22Rv1 (cell line): ENCODE data around the gene LINGO3.

Experiments used
- H3K27ac ChIP-seq: fragments of 450-650 bp; 2 replicates; pipeline ENCODE4 v1.5.1; 2017
- ZFX ChIP-seq: fragments of 450-650 bp; IDR thresholded peaks from 2 replicates; pipeline ENCODE4 v1.6.1; 2017; ENCODE audit warnings: antibody characterized with exemption, borderline replicate concordance
- TF ChIP-seq, protein P1 (sequence below): fragments of 450-650 bp; IDR thresholded peaks from 2 replicates; pipeline ENCODE4 v1.5.1; 2017; ENCODE audit warnings: mild to moderate bottlenecking

Gene LINGO3

GRCh38 chr19:2338751-2339643 lies 31.0 kb upstream of the LINGO3 start:
- TF ChIP-seq, protein P1, sequence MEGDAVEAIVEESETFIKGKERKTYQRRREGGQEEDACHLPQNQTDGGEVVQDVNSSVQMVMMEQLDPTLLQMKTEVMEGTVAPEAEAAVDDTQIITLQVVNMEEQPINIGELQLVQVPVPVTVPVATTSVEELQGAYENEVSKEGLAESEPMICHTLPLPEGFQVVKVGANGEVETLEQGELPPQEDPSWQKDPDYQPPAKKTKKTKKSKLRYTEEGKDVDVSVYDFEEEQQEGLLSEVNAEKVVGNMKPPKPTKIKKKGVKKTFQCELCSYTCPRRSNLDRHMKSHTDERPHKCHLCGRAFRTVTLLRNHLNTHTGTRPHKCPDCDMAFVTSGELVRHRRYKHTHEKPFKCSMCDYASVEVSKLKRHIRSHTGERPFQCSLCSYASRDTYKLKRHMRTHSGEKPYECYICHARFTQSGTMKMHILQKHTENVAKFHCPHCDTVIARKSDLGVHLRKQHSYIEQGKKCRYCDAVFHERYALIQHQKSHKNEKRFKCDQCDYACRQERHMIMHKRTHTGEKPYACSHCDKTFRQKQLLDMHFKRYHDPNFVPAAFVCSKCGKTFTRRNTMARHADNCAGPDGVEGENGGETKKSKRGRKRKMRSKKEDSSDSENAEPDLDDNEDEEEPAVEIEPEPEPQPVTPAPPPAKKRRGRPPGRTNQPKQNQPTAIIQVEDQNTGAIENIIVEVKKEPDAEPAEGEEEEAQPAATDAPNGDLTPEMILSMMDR, result no peak
- no peak for TF ChIP-seq ZFX
- H3K27ac ChIP-seq, result no peak overlapping the region

GRCh38 chr19:2338055-2338615 lies 30.2 kb upstream of the LINGO3 start:
- TF ChIP-seq ZFX, result no peak
- TF ChIP-seq, protein P1, result no peak
- H3K27ac ChIP-seq, result no peak overlapping the region

GRCh38 chr19:2337329-2337707 lies 29.4 kb upstream of the LINGO3 start:
- TF ChIP-seq, protein P1, result no peak
- TF ChIP-seq ZFX, result no peak
- no peak overlapping the region for H3K27ac ChIP-seq

DNA sequence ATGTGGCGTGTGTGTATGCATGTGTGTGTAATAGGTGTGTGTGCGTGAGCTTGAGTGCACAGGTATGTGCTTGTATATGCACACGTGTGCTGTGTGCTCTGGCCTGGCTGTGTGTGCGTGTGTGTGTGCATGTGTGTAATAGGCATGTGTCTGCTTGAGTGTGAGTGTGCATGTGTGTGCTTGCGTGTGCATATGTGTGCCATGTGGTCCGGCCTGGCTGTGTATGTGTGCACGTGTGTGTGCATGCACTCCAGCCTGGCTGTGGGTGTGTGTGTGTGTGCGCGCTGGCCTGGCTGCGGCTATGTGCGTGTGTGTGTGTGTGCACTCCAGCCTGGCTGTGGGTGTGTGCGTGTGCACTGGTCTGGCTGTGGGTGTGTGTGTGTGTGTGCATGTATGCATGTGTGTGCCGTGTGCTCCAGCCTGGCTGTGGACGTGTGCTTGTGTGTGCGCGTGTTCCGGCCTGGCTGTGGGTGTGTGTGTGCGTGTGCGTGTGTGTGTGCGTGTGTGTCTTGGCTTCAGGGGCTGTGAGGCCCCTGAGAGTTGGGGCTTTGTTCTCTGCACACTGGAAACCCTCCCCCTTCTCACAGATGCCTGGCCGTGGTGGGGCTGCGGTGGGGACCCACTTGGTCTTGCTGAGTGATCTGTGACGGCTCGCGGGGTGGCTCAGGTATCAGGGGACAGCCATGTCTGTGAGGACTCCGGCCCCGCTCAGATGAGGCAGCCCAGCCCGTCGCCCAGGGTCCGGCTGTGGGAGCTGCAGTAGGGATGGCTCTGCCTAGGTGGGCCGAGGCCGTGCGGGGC lies 28.8 kb upstream of the LINGO3 start:
- H3K27ac ChIP-seq, result no peak overlapping the region
- no peak for TF ChIP-seq ZFX
- TF ChIP-seq, protein P1, result no peak

DNA sequence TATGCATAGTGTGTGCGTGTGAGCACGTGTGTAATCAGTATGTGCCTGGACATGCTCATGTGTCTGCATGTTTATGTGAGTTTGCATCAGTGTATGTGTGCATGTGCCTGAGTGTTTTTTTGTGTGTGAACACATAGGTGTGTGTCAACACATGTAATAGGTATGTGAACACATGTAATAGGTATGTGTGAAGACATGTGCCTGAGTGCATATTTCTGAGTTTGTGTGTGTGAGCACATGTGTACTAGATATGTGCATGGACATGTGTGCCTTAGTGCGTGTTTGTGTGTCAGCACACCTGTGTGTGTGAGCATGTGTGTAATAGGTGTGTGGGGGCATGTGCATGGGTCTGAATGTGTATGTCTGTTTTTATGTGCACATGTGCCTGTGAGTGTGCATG lies 27.9 kb upstream of the LINGO3 start:
- TF ChIP-seq, protein P1, result no peak
- no peak for TF ChIP-seq ZFX
- H3K27ac ChIP-seq, result no peak overlapping the region

DNA sequence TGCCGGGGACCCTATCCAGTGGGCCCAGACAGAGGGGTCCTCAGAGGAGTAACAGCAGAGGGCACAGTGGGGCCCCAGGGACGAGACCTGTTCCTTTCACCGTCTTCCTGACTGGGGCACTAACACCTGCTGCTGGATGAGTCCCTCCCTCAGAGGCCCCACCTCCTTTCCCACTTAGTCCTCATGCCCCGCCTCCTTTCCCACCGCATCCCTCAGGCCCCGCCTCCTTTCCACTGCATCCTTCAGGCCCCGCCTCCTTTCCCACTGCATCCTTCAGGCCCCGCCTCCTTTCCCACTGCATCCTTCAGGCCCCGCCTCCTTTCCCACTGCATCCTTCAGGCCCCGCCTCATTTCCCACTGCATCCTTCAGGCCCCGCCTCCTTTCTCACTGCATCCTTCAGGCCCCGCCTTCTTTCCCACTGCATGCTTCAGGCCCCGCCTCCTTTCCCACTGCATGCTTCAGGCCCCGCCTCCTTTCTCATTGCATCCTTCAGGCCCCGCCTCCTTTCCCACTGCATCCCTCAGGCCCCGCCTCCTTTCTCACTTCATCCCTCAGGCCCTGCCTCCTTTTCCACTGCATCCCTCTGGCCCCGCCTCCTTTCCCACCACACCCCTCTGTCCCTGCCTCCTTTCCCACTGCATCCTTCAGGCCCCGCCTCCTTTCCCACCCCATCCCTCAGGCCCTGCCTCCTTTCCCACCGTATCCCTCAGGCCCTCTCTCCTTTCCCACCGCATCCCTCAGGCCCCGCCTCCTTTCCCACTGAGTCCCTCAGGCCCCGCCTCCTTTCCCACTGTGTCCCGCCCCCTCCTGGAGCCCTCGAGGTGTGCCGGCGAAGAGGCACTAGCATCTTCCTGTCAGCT lies 27.3 kb upstream of the LINGO3 start:
- no peak overlapping the region for H3K27ac ChIP-seq
- TF ChIP-seq, protein P1, result no peak
- no peak for TF ChIP-seq ZFX
